ENCODE measurements around the gene IPO9.

IPO9 gene

DNA sequence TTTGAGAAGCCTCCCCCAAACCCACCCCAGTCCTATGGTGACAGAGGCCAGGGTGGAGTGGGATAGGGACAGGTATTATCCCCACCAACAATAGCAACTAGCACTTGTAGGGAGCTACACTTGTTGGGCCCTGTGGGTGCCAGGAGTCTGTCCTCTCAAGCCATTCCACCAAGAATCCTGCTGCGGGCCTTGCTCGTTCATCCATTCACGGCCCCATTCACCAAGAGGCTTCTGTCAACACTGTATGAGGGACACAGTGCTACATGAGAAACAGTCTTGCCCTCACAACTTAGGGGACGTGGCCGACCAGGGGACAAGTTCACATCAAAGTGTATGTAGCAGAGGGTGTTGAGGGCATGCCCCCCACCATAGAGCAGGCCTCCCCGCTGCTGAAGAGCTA lies 78.7 kb downstream of the IPO9 start:
- no peak for DNase-seq

- DNase-seq = no peak
Observed at GRCh38 chr1:201911826-201912571, 83.0 kb downstream of the IPO9 start.

DNA sequence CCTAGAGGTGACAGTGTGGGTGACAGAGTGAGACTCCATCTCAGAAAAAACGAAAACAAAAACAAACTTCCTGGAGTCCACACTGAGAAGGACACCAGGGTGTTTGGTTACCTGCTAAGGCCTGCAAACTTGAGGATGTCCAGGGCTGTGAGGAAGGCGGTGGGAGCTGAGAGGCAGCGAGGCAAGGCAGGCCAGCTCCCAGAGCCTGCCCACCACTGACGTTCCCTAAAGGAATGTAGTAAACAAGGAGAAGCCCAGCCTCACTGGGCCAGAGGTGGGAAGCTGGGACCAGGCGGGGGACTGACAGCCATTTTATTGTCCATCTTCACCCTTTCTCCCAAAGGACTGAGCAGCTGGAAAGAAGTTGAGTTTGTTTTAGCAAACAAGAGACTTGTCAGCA lies 83.9 kb downstream of the IPO9 start:
- no peak for DNase-seq

DNA sequence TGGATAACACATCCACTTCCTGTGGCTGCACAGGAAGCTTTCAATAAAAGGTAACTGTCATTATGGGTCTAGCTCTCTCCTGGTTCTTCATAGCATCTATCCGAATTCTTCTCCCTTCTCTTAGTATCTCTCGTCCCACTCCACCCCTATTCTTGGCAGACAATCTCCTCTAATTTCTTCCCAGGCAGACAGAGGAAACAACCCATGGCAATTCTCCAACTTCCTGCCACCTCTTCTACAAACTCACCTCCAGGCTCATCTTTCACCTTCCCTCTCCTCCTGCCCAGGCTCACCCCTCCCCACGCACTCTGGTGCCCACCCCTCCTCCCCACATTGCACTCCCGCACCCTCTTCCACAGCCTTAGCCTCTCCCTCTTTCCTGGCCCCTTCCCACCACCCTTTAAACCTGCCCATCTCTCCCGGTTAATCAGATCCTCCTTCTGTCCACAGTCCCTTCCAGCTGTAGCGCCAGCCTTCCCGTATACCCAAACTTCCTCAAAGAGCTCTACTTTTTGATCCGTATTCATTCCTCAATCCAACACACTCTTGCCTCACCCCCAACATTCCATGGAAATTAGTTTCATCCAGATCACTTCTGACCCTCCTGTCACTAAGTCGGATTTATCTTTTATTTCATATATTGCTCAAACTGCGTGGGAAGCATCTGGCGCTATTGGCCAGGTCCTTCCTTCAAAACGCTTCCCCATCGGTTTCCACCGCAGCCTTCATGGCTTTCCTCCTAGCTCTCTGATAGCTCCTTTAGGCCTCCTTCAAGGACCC lies 85.7 kb downstream of the IPO9 start:
- DNase-seq = no peak

DNA sequence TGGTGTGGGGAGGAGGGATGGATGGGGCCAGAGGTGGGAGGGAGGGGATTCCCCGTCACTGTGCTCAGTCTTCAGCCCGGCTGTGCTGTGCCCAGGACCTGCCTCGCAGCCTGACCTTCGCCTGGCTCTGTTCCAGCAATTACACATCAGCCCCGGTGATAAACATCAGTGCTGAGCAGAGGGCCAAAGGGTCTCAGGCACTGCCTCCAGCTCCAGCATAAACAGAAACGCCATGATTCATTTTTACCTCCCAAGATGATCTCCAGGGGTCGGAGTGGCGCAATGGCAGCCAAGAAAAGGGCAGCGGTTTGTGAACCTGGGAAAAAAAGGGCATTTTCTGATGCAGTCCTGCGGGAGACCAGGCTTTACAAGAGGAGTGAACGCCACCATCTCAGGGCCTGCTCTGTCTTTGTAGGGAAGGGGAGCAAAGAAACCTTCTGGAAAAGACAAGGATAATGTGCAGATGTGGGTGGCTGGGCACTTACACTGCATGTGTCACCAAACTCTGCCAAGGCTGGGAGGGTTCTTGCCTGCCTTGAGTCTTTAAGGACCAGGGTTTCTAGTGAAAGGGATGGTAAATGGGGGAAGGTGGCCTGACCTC lies 87.8 kb downstream of the IPO9 start:
- DNase-seq = peak; percentile 21

- no peak for DNase-seq
Observed at GRCh38 chr1:201917362-201918033, 88.5 kb downstream of the IPO9 start.

GRCh38 chr1:201918343-201918742 lies 89.4 kb downstream of the IPO9 start:
- DNase-seq = no peak

- no peak for DNase-seq
Observed at GRCh38 chr1:201921952-201922558, 93.1 kb downstream of the IPO9 start.

- no peak for DNase-seq
Observed at GRCh38 chr1:201925301-201925567, 96.3 kb downstream of the IPO9 start.

- no peak for DNase-seq
Observed at GRCh38 chr1:201925981-201926645, 97.2 kb downstream of the IPO9 start.

- DNase-seq = no peak
Observed at GRCh38 chr1:201928266-201928665, 99.3 kb downstream of the IPO9 start.

GRCh38 chr1:201930137-201930536 lies 101.2 kb downstream of the IPO9 start:
- DNase-seq = no peak

- DNase-seq = no peak
Observed at GRCh38 chr1:201930803-201931202, 101.8 kb downstream of the IPO9 start.

Measured in DMS153 (cell line).